Activated gamma-delta T cell treated with anti-CD3 and anti-CD28 coated beads, Interleukin-2, amount 50 U/mL, for 16 hours (primary cell): ENCODE results near the gene SHANK3.
"Not testable (repeated sequence)": the region's sequence is repeated elsewhere in the genome, so short reads cannot be mapped to it uniquely, and the experiment has no call there.

Experiments
- DNase-seq: peaks from one replicate; pipeline ENCODE4 v3.0.0-alpha.2; 2020; ENCODE audit warnings: low read depth

The SHANK3 gene

GRCh38 chr22:50672471-50673230, at the start of gene SHANK3:
SHANK3 (plus strand) TSS chr22:50672823.
- DNase-seq = no peak

- DNase-seq = no peak
These were observed 48.1 kb upstream of the SHANK3 start for GRCh38 chr22:50624347-50625130.

- DNase-seq = no peak
These were observed 47.5 kb upstream of the SHANK3 start for GRCh38 chr22:50625131-50625567.

- no peak for DNase-seq
These were observed 46.9 kb upstream of the SHANK3 start for GRCh38 chr22:50625568-50626313.

- no peak for DNase-seq
These were observed 46.2 kb upstream of the SHANK3 start for GRCh38 chr22:50626314-50626849.

- no peak for DNase-seq
These were observed 45.6 kb upstream of the SHANK3 start for GRCh38 chr22:50626850-50627641.

- peak; percentile 50 for DNase-seq
These were observed 44.7 kb upstream of the SHANK3 start, which contains the start of gene ARSA for GRCh38 chr22:50627642-50628542. ARSA (minus strand) TSS chr22:50628152; CDS start chr22:50627779, 373 bp downstream.

- no peak for DNase-seq
These were observed 44.0 kb upstream of the SHANK3 start for GRCh38 chr22:50628543-50629134.

- no peak for DNase-seq
These were observed 42.2 kb upstream of the SHANK3 start for GRCh38 chr22:50630376-50630775.

- DNase-seq = no peak
These were observed 39.5 kb upstream of the SHANK3 start for GRCh38 chr22:50633086-50633485.

- no peak for DNase-seq
These were observed 38.9 kb upstream of the SHANK3 start for GRCh38 chr22:50633771-50634170.

- no peak for DNase-seq
These were observed 37.0 kb upstream of the SHANK3 start for GRCh38 chr22:50635591-50635990.

- not testable (repeated sequence) for DNase-seq
These were observed 32.3 kb upstream of the SHANK3 start for GRCh38 chr22:50640296-50640695.

GRCh38 chr22:50640857-50641647, 31.6 kb upstream of the SHANK3 start:
- no peak for DNase-seq

GRCh38 chr22:50641696-50642607, 30.7 kb upstream of the SHANK3 start:
- DNase-seq = no peak

GRCh38 chr22:50643021-50643820, 29.4 kb upstream of the SHANK3 start:
- not testable (repeated sequence) for DNase-seq

- not testable (repeated sequence) for DNase-seq
These were observed 28.9 kb upstream of the SHANK3 start for GRCh38 chr22:50643821-50644101.
